Measurements from ENCODE around the gene PHYKPL. TPM values are rescaled to one million over a fixed set of nuclear protein-coding genes. Genes with fewer than 3 reads are reported as not detected.

Gene PHYKPL
- total and polyA plus RNA-seq, 2 of the 4 experiments (the other 2 are of a cell fraction), result 10.0 to 24.5 TPM

DNA sequence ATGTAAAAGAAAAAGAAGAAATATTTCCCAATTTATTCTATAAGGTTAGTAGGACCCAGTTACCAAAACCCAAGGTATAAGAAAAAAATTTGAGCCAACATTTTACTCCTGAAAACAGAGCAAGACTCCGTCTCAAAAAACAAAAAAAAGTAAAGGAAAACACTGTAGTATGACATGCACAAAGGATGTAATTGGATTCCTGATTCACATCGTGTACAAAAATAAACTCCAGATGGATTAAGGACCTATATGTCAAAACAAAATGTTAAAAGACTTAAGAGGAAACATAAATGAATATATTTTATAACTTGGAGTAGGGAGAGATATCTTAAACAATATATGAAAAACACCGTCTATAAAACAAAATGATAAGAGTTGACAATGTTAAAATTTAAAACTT, 13.8 kb downstream of the PHYKPL start:
- TF ChIP-seq RFX5 (IDR thresholded peaks at IDR 0.05; ENCODE audit: low read depth, low read length) (no peak), BHLHE40 (IDR thresholded peaks at IDR 0.05; ENCODE audit: low read depth, low read length) (no peak), MAFK (IDR thresholded peaks at IDR 0.05; ENCODE audit: low read depth, low read length) (no peak), RCOR1 (IDR thresholded peaks at IDR 0.05; ENCODE audit: insufficient replicate concordance, low read length) (no peak), NFE2L2 (IDR thresholded peaks at IDR 0.05; ENCODE audit: low read depth, low read length) (no peak), SMC3 (IDR thresholded peaks at IDR 0.05; ENCODE audit: low read depth, low read length) (no peak), FOS (IDR thresholded peaks at IDR 0.05; ENCODE audit: low read depth, low read length) (no peak), CHD1 (IDR thresholded peaks at IDR 0.05; ENCODE audit: low read depth, low read length) (no peak), CEBPB (IDR thresholded peaks at IDR 0.05; ENCODE audit: low read depth, low read length) (no peak), MAZ (IDR thresholded peaks at IDR 0.05; ENCODE audit: borderline replicate concordance, low read depth, low read length) (no peak), POLR2A (IDR thresholded peaks at IDR 0.05; ENCODE audit: low read depth, low read length) (no peak), MXI1 (IDR thresholded peaks at IDR 0.05; ENCODE audit: borderline replicate concordance, low read depth, low read length) (no peak)
- TF ChIP-seq, protein P1, sequence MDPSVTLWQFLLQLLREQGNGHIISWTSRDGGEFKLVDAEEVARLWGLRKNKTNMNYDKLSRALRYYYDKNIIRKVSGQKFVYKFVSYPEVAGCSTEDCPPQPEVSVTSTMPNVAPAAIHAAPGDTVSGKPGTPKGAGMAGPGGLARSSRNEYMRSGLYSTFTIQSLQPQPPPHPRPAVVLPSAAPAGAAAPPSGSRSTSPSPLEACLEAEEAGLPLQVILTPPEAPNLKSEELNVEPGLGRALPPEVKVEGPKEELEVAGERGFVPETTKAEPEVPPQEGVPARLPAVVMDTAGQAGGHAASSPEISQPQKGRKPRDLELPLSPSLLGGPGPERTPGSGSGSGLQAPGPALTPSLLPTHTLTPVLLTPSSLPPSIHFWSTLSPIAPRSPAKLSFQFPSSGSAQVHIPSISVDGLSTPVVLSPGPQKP (IDR thresholded peaks at IDR 0.05; ENCODE audit: borderline replicate concordance, low read depth, low read length), result no peak
- TF ChIP-seq, protein P2, sequence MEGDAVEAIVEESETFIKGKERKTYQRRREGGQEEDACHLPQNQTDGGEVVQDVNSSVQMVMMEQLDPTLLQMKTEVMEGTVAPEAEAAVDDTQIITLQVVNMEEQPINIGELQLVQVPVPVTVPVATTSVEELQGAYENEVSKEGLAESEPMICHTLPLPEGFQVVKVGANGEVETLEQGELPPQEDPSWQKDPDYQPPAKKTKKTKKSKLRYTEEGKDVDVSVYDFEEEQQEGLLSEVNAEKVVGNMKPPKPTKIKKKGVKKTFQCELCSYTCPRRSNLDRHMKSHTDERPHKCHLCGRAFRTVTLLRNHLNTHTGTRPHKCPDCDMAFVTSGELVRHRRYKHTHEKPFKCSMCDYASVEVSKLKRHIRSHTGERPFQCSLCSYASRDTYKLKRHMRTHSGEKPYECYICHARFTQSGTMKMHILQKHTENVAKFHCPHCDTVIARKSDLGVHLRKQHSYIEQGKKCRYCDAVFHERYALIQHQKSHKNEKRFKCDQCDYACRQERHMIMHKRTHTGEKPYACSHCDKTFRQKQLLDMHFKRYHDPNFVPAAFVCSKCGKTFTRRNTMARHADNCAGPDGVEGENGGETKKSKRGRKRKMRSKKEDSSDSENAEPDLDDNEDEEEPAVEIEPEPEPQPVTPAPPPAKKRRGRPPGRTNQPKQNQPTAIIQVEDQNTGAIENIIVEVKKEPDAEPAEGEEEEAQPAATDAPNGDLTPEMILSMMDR (conservative IDR thresholded peaks at IDR 0.05; ENCODE audit: low read depth, low read length), result no peak
- TF ChIP-seq, protein P3, sequence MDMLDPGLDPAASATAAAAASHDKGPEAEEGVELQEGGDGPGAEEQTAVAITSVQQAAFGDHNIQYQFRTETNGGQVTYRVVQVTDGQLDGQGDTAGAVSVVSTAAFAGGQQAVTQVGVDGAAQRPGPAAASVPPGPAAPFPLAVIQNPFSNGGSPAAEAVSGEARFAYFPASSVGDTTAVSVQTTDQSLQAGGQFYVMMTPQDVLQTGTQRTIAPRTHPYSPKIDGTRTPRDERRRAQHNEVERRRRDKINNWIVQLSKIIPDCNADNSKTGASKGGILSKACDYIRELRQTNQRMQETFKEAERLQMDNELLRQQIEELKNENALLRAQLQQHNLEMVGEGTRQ (IDR thresholded peaks at IDR 0.05; ENCODE audit: low read depth, low read length), result no peak
- Histone ChIP-seq H3K14ac (replicated peaks; ENCODE audit: low read depth, low read length) (no peak overlapping the region), H2BK20ac (ENCODE audit: low read depth, low read length) (no peak overlapping the region), H4K20me1 (ENCODE audit: insufficient read depth, low read length) (peaks cover 17% of the 10 kb centered on the region), H3K9me3 (ENCODE audit: control insufficient read depth, insufficient read depth, low read length) (no peaks in the 10 kb centered on the region), H2BK120ac (ENCODE audit: low read depth, low read length) (no peak overlapping the region), H2BK15ac (ENCODE audit: low read depth, low read length) (no peak overlapping the region), H4K8ac (ENCODE audit: low read depth in 2 of 2, low read length in 2 of 2) (no peak overlapping the region), H2BK5ac (ENCODE audit: low read depth, low read length, poor library complexity, severe bottlenecking) (no peak overlapping the region), H4K5ac (ENCODE audit: low read depth, low read length) (no peak overlapping the region), H3K27ac (ENCODE audit: insufficient read depth, low read length) (no peak overlapping the region), H3K4ac (ENCODE audit: low read depth, low read length) (no peak overlapping the region), H3K27me3 (ENCODE audit: control insufficient read depth, insufficient read depth, low read length) (no peaks in the 10 kb centered on the region), H3K36me3 (ENCODE audit: control insufficient read depth, insufficient read depth, low read length) (peaks cover 45% of the 10 kb centered on the region), H3K18ac (ENCODE audit: low read depth, low read length) (no peak overlapping the region), H3K4me1 (ENCODE audit: control insufficient read depth, insufficient read depth, low read length) (no peaks in the 10 kb centered on the region), H3K4me3 (ENCODE audit: insufficient read depth, low read depth, low read length) (no peak overlapping the region), H3K9me1 (ENCODE audit: insufficient read depth, low read length) (peaks cover 11% of the 10 kb centered on the region), H3K9ac (ENCODE audit: low read depth, low read length) (no peak overlapping the region), H2AK9ac (replicated peaks; ENCODE audit: low read depth, low read length, poor library complexity) (no peak overlapping the region), H2AFZ (replicated peaks; ENCODE audit: low read length, poor library complexity) (no peak overlapping the region), H3K56ac (ENCODE audit: extremely low read depth, insufficient read depth, low read length) (no peak overlapping the region), H2AK5ac (ENCODE audit: low read depth, low read length) (no peak overlapping the region), H3K79me1 (ENCODE audit: low read depth in 1 of 2, low read length in 2 of 2) (peaks cover 8 to 41% of the 10 kb centered on the region in 2 experiments; a peak in 3 of 4 replicates), H3K23ac (ENCODE audit: low read depth, low read length) (no peak overlapping the region), H4K91ac (ENCODE audit: insufficient read depth, low read depth, low read length) (no peak overlapping the region), H3K4me2 (ENCODE audit: low read depth, low read length) (no peak overlapping the region)
- POLR2A ChIA-PET (ENCODE audit: unreplicated experiment), result no interaction called here
- no TSS peak for BruUV-seq (replicated peaks)
- WGBS, 2 experiments (ENCODE audit: extremely low coverage in 2 of 2, insufficient read length in 1 of 2), result no CpG with 5 or more reads among the region's 3 CpGs
- CTCF ChIA-PET, result no interaction called here
- dilution Hi-C loops (cut with HindIII; ENCODE audit: low sequenced_read_pairs, unreplicated experiment), result no loop called here
- intact Hi-C loops (cut with micrococcal nuclease), result no loop called here
- DNase-seq, result peak; percentile 38
- in situ Hi-C loops (cut with MboI; ENCODE audit: low sequenced_read_pairs), result no loop called here
- ATAC-seq (ENCODE audit: low read depth), result no peak

Measured in IMR-90 (cell line).